Lung (tissue), 12 donors: Measurements from ENCODE around the gene FARP1. TPM values are rescaled to one million over a fixed set of nuclear protein-coding genes. Genes with fewer than 3 reads are reported as not detected.

Experiments used
- ATAC-seq: fragments of 200-7000 bp; cut with Tn5 transposase; one replicate; pipeline ENCODE4 v1.9.1; 2020; ENCODE audit warnings: moderate number of reproducible peaks; ENCODE audit not compliant: insufficient read depth, low FRiP score
- DNase-seq, 3 donors: peaks; one replicate each; pipeline ENCODE4 v3.0.0-alpha.2; 2013 to 2017
- H3K27ac ChIP-seq, 2 donors: one replicate each; pipeline ENCODE4 v1.5.1; 2013; ENCODE audit warnings: mild to moderate bottlenecking in 2 of 2, moderate library complexity in 2 of 2, control low read depth in 1 of 2, inconsistent platforms in 1 of 2, low read depth in 1 of 2, low read length in 1 of 2
- H3K27me3 ChIP-seq, 3 donors: one replicate each; pipeline ENCODE4 v1.5.1; 2013; ENCODE audit warnings: low read length in 2 of 3; ENCODE audit not compliant: control insufficient read depth in 3 of 3, insufficient read depth in 3 of 3
- H3K36me3 ChIP-seq, 4 donors: one replicate each; pipeline ENCODE4 v1.5.1; 2013; ENCODE audit warnings: low read length in 4 of 4, mild to moderate bottlenecking in 1 of 4, moderate library complexity in 1 of 4; ENCODE audit not compliant: control insufficient read depth in 4 of 4, insufficient read depth in 4 of 4
- H3K4me1 ChIP-seq, 5 donors: one replicate each; pipeline ENCODE4 v1.5.1; 2013; ENCODE audit warnings: low read length in 5 of 5, mild to moderate bottlenecking in 2 of 5, moderate library complexity in 1 of 5; ENCODE audit not compliant: control insufficient read depth in 5 of 5, insufficient read depth in 5 of 5
- H3K4me3 ChIP-seq: one replicate; pipeline ENCODE4 v1.5.1; 2013; ENCODE audit warnings: mild to moderate bottlenecking, control low read depth, moderate library complexity
- H3K9ac ChIP-seq, 2 donors: one replicate each; pipeline ENCODE4 v1.5.1; 2013; ENCODE audit warnings: low read length in 2 of 2, control low read depth in 1 of 2; ENCODE audit not compliant: insufficient read depth in 1 of 2
- H3K9me3 ChIP-seq, 4 donors: one replicate each; pipeline ENCODE4 v1.5.1; 2013; ENCODE audit warnings: low read length in 3 of 4, mild to moderate bottlenecking in 1 of 4, moderate library complexity in 1 of 4; ENCODE audit not compliant: control insufficient read depth in 4 of 4, insufficient read depth in 3 of 4
- CTCF ChIP-seq: IDR thresholded peaks from 2 replicates; pipeline ENCODE4 v1.5.1; 2012; ENCODE audit warnings: mild to moderate bottlenecking; ENCODE audit errors: control extremely low read depth, extremely low read depth
- WGBS, 2 donors: extraction: QIAGEN DNeasy Blood & Tissue Kit; methylation state at CpG; one replicate each; pipeline ENCODE4 v1.1.7; 2013; 5-methylcytosine and 5-hydroxymethylcytosine counted together
- polyA plus RNA-seq, 2 donors: library from polyadenylated mRNA; stranded (reverse); fragments of 200-250 nt; gene quantifications; one replicate each; pipeline ENCODE4 v1.2.1, GENCODE V29; 2013
- total RNA-seq, 2 donors: library from RNA; depleted of rRNA in 1 of 2; stranded (reverse); fragments of >200 nt in 1 of 2; gene quantifications; one replicate each; pipeline ENCODE4 v1.2.1, GENCODE V29; 2014 to 2021
- donor health status: control.
- donor health status: control.
- donor health status: Bipolar disorder and iron deficiency.
- donor health status: healthy.
- donor health status: DM: yes; HTN: yes; CAD: no.

The FARP1 gene
- total and polyA plus RNA-seq, 4 donors: 20.8 to 102 (median 54.4) TPM

GRCh38 chr13:98352226-98352625 lies 209.3 kb downstream of the FARP1 start:
- ATAC-seq (no peak), DNase-seq (no peak)
- H3K27ac ChIP-seq: no peak overlapping the region
- H3K4me3 ChIP-seq: no peak overlapping the region
- H3K9me3 ChIP-seq: no peaks in the 10 kb centered on the region
- no peak overlapping the region for H3K9ac ChIP-seq
- no peak for TF ChIP-seq CTCF
- H3K36me3 ChIP-seq: no peaks in the 10 kb centered on the region
- 84 to 91% methylated on average over 4 of the region's 4 CpGs for WGBS, 2 donors
- peaks cover 0 to 15% (median 3%) of the 10 kb centered on the region in 5 donors for H3K4me1 ChIP-seq
- H3K27me3 ChIP-seq: no peaks in the 10 kb centered on the region

GRCh38 chr13:98353750-98354149 lies 210.9 kb downstream of the FARP1 start:
- Histone ChIP-seq H3K4me1 (peaks cover 0 to 3% (median 0%) of the 10 kb centered on the region in 5 donors), H3K36me3 (no peaks in the 10 kb centered on the region), H3K4me3 (no peak overlapping the region), H3K9me3 (no peaks in the 10 kb centered on the region), H3K27me3 (no peaks in the 10 kb centered on the region), H3K9ac (no peak overlapping the region), H3K27ac (no peak overlapping the region)
- ATAC-seq: no peak
- DNase-seq: no peak
- 64 to 65% methylated on average over 1 of the region's 1 CpG for WGBS, 2 donors
- no peak for TF ChIP-seq CTCF

GRCh38 chr13:98358937-98359336 lies 216.0 kb downstream of the FARP1 start:
- peaks cover 0 to 2% (median 0%) of the 10 kb centered on the region in 4 donors for H3K36me3 ChIP-seq
- TF ChIP-seq CTCF: no peak
- WGBS, 2 donors: 75 to 93% methylated on average over 1 of the region's 1 CpG
- peaks cover 0 to 4% (median 0%) of the 10 kb centered on the region in 5 donors for H3K4me1 ChIP-seq
- H3K27ac ChIP-seq: no peak overlapping the region
- no peak for ATAC-seq
- no peak overlapping the region for H3K9ac ChIP-seq
- H3K27me3 ChIP-seq: no peaks in the 10 kb centered on the region
- H3K4me3 ChIP-seq: no peak overlapping the region
- no peak for DNase-seq
- H3K9me3 ChIP-seq: no peaks in the 10 kb centered on the region

- 94 to 96% methylated on average over 4 of the region's 4 CpGs for WGBS, 2 donors
- peaks cover 0 to 5% (median 0%) of the 10 kb centered on the region in 5 donors for H3K4me1 ChIP-seq
- peaks cover 0 to 2% (median 0%) of the 10 kb centered on the region in 4 donors for H3K36me3 ChIP-seq
- DNase-seq: no peak
- H3K4me3 ChIP-seq: no peak overlapping the region
- H3K9ac ChIP-seq: no peak overlapping the region
- H3K27ac ChIP-seq: no peak overlapping the region
- no peaks in the 10 kb centered on the region for H3K27me3 ChIP-seq
- no peaks in the 10 kb centered on the region for H3K9me3 ChIP-seq
- no peak for ATAC-seq
- no peak for TF ChIP-seq CTCF
These were observed 217.7 kb downstream of the FARP1 start for GRCh38 chr13:98360545-98360944.
